Esophagus squamous epithelium (tissue), 4 donors: Measurements from ENCODE around the gene FTH1.

Experiments used
- POLR2A ChIP-seq, 4 donors: fragments of 450-650 bp; IDR thresholded peaks; one replicate each; pipeline ENCODE4 v1.6.1; 2017; ENCODE audit warnings: antibody characterized with exemption in 4 of 4, mild to moderate bottlenecking in 4 of 4, moderate library complexity in 3 of 4
- TF ChIP-seq, protein P1 (sequence below), 6 experiments: fragments of 450-650 bp in 4 of 6; fragments of 200-600 bp in 2 of 6; sonication (generic) in 2 of 6; IDR thresholded peaks; one replicate each; pipeline ENCODE4 v1.5.1; 2016 to 2019; ENCODE audit warnings: antibody characterized with exemption in 6 of 6, mild to moderate bottlenecking in 4 of 6, moderate library complexity in 4 of 6

DNA sequence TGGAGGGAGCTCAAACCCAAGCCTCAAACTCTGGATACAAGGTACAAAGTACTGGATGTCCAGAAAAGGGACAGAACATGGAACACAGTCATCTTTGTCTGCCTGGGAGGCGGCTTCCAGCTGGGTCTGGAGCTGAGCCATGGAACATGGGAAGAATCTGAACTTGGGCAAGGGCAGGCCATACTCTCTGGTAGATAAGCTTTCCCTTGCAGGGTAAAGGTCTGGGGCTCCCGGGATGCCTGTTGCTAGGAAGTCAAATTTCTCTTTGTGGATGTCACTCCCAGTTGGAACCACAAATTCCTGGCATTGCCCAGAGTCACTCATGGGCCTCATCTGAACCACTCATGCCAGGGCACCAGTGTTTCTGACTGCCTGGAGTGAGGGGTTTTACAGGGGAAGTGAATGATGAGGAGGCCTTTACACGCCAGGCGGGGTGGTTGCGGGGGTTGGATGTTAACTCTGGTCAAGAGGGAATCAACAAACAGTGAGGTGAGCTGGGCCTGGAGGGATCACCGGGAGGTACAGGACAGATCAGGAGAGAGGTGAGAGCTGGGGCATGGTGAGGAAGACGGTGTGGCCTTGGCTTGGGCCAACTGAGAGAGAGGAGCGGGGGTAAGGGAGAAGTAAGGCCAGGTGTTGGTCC is 5.7 kb downstream of the FTH1 start:
- TF ChIP-seq, protein P1, sequence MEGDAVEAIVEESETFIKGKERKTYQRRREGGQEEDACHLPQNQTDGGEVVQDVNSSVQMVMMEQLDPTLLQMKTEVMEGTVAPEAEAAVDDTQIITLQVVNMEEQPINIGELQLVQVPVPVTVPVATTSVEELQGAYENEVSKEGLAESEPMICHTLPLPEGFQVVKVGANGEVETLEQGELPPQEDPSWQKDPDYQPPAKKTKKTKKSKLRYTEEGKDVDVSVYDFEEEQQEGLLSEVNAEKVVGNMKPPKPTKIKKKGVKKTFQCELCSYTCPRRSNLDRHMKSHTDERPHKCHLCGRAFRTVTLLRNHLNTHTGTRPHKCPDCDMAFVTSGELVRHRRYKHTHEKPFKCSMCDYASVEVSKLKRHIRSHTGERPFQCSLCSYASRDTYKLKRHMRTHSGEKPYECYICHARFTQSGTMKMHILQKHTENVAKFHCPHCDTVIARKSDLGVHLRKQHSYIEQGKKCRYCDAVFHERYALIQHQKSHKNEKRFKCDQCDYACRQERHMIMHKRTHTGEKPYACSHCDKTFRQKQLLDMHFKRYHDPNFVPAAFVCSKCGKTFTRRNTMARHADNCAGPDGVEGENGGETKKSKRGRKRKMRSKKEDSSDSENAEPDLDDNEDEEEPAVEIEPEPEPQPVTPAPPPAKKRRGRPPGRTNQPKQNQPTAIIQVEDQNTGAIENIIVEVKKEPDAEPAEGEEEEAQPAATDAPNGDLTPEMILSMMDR (IDR thresholded peaks at IDR 0.05): no peak
- TF ChIP-seq POLR2A (IDR thresholded peaks at IDR 0.05): no peak
